Measurements from ENCODE around the gene RPL18. TPM values are rescaled to one million over a fixed set of nuclear protein-coding genes. Genes with fewer than 3 reads are reported as not detected.
A peak's percentile ranks its signal among the peaks of the same experiment; 100 is the strongest.
"Not testable (repeated sequence)": the region's sequence is repeated elsewhere in the genome, so short reads cannot be mapped to it uniquely, and the experiment has no call there.

RPL18 gene
- polyA plus RNA-seq, 1 donor: 1,725 TPM

DNA sequence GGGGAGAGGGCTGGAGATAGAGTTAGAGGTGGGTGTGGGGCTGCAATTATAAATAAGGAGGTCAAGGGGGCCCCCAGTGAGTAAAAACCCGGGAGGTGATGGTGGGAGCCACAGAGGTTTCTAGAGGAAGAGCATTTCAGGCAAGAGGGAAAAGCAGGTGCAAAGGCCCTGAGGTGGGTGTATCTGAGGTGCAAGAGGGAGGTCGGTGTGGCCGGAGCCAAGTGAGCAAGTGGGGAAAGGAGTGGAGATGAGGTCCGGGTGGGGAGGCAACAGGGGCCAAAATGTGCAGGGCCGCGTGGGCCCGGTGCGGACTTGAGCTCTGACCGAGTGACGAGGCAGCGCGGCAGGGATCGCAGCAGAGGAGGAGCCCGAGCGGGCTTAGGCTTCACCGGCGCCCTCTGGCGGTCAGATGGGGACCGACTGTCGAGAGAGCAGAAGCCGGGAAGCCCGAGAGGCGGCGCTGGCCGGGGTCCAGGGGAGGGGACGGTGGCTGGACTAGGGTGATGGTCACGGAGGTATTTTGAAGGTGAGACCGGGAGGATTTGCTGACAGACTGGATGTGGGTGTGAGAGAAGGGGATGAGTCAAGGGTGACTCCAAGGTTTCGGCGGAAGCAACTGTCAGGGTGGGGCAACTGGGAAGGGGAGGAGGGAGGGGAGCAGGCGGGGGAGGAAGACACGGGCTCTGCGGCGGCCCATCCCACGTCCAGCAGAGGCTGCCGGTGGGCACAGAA, 30.1 kb downstream of the RPL18 start:
- DNase-seq (ENCODE audit: low read depth): peak; percentile 39

DNA sequence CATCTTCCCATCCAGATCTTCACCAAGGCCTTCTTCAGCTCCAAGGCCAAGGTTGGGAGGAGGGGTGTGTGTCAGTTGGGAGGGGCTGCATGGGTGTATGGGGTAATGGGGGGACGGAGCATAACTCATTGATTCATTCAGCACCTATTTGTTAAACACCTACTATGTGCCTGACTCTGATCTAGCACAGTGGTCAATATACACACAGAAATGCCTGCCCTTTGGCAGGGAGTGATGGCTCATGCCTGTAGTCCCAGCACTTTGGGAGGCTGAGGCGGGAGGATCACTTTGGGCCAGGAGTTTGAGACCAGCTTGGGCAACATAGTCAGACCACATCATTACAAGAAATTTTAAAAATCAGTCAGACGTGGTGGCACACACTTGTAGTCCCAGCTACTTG, 31.6 kb downstream of the RPL18 start:
- DNase-seq (ENCODE audit: low read depth): no peak

DNA sequence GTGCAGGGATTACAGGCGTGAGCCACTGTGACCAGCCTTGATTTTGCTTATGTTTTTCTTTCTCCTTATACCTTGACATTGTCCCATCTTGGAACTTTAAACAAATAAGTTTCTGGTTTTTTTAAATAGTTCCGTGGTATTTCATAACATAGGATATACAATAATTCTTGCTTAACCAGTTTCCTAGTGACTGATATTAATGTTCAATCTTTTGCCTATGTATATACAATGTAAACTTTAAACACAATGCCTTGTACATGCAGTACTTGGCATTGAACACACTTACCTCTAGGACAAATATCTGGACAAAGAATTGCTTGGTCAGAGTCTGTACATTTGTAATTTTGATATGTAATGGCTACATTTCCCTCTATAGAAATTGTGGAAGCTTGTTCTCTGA, 36.8 kb downstream of the RPL18 start:
- DNase-seq (ENCODE audit: low read depth): no peak

DNA sequence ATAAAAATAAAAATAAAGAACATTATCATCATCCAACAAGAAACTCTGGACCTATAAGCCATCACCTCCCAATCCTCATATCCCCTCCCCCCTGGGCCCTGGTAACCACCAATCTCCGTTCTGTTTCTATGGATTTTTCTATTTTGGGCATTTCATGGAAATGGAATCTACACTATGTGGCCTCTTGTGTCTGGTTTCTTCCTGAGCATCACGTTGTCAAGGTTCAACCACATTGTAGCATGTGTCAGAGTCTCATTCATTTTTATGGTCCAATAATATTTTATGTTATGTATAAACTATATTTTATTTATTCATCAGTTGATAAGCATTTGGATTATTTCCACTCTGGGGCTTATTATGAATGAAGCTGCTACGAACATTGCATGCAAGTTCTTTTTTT, 40.1 kb downstream of the RPL18 start:
- no peak for DNase-seq (ENCODE audit: low read depth)

DNA sequence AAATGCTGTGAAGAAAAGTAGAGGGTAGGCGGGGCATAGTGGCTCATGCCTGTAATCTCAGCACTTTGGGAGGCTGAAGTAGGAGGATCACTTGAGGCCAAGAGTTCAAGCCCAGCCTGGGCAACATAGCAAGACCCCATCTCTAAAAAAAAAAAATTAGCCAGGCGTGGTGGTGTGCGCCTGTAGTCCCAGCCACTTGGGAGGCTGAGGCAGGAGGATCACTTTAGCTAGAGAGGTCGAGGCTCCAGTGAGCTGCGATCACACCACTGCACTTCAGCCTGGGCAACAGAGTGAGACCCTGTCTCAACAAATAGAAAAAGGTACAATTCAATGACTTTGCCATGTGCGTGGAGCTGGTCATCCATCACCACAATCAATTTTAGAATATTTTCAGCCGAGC, 41.1 kb downstream of the RPL18 start:
- DNase-seq (ENCODE audit: low read depth): not testable (repeated sequence)

DNA sequence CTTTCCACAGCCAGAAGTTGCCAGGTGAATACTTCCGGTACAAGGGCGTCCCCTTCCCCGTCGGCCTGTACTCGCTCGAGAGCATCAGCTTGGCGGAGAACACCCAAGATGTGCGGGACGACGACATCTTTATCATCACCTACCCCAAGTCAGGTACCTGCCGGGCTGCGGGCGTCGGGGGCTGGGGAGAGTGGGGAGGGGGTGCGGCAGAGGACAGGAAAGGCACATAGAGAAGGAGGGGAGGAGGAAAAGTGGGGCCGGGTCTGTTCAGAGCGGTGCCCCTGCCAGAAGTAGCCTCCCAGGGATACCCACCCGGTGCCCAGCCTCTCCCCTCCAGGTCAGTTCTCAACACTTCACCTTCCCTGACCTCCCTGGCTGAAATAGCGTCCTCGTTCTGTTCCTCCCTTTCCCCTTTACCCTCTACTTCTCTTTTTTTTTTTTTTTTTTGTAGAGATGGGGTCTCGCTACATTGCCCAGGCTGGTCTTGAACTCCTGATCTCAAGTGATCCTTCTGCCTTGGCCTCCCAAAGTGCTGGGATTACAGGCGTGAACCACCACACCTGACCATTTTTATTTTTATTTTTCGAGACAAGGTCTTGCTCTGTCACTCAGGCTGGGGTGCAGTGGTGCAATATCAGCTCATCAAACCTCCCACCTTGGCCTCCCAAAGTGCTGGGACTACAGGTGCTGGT, 42.9 kb downstream of the RPL18 start:
- DNase-seq (ENCODE audit: low read depth): no peak

DNA sequence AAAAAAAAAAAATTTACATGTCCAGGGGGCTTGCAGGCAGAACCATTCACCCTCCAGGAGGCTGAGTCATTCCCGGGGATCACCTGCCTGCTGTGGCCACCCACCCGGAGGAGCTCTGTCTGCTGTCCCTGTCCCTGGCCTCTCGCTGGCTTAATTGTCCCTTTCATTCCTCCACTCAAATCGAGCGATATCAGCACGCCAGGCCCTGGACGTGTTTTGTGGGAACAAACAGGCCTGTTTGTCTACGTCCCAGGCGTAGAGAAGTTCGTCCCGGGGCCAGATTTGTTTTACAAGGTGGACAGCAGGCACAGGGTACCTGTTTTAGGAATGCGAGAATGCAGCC, 45.8 kb downstream of the RPL18 start:
- DNase-seq (ENCODE audit: low read depth): no peak

DNA sequence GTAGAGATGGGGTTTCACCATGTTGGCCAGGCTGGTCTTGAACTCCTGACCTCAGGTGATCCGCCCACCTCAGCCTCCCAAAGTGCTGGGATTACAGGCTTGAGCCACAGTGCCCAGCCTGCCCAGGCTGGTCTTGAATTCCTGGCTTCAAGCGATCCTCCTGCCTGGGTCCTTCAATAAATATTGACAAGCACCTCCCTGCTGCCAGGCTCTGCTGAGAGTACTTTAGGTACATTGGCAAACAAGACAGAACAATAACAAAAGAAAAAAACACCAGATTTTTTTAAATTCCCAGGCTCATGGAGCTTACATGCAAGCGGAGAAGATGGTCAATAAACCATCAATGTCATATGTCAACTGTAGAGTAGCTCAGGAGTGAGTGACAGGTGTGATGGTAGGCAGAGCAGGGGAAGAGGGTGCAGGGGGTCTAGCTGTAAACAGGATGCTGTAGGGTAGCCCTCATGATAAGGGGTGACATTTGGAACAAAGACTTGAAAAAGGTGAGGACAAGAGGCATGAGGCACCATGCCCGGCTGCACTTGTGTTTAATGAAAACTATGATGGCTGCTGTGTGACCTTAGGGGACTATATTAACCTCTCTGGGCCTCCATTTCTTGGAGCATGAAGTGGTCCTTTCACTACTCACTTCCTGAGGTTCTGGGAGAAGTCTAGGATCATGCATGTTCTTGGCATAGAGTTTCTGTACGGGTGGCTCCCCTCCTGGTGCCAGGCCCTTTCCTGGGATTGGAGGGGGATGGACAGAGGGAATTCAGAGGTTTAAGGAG, 47.4 kb downstream of the RPL18 start:
- DNase-seq (ENCODE audit: low read depth): no peak

DNA sequence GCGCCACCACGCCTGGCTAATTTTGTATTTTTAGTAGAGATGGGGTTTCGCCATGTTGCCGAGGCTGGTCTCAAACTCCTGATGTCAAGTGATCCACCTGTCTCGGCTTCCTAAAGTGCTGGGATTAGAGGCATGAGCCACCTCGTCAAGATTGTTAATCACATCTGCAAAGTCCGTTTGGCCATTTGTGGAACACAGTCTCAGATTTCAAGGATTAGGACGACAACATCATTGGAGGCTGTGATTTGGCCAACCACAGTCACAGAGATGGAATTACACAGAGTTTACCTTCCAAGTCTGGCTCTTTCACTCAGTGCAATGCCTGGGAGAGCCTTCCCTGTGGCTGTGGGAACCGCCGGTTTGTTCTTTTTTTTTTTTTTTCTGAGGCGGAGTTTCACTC, 49.2 kb downstream of the RPL18 start:
- peak; percentile 25 for DNase-seq (ENCODE audit: low read depth)

DNA sequence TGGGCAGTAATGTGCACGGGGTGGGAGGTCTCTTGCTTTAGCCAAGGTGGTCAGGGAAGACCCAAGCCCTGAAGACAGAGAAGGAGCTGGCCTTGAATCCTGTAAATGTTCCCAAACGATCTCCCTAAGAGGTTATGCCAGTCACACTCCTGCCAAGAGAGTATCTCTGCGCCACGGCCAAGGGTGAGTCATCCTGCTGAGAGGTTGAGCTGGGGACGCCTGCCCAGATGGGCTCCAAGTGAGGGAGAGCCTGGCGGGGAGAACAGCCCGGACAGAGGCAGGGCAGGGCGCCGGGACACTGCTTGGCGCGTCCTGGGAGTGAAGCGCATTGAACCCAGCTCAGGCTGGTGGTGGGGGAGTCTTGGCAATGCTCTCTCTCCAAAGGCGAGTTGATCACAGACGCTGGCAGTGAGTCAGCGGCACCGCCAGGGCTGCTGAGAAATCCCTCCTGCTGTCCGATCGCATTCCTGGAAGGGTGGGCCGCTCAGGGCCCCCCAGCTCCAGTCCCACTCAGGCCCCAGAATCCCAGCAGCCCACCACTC, 50.6 kb downstream of the RPL18 start:
- no peak for DNase-seq (ENCODE audit: low read depth)

Other genes starting within 250 kb of the RPL18 start
- 109 TPM for gene KDELR1, start 227.6 kb downstream of the RPL18 start, polyA plus RNA-seq (ENCODE audit: insufficient read length)
- 1.4 TPM for gene GRIN2D, start 225.5 kb downstream of the RPL18 start, polyA plus RNA-seq (ENCODE audit: insufficient read length)
- gene GRWD1, start 173.2 kb downstream of the RPL18 start, polyA plus RNA-seq (ENCODE audit: insufficient read length): 23.2 TPM
- 0.81 TPM for gene KCNJ14, start 163.6 kb downstream of the RPL18 start, polyA plus RNA-seq (ENCODE audit: insufficient read length)
- gene CYTH2, start 149.8 kb downstream of the RPL18 start, polyA plus RNA-seq (ENCODE audit: insufficient read length): 45.7 TPM
- not detected for gene LMTK3, start 107.3 kb downstream of the RPL18 start, polyA plus RNA-seq (ENCODE audit: insufficient read length)
- 0.10 TPM for gene SULT2B1, start 67.0 kb downstream of the RPL18 start, polyA plus RNA-seq (ENCODE audit: insufficient read length)
- gene SPACA4, start 12.4 kb downstream of the RPL18 start, polyA plus RNA-seq (ENCODE audit: insufficient read length): not detected
- not detected for gene FAM83E, start 4.1 kb downstream of the RPL18 start, polyA plus RNA-seq (ENCODE audit: insufficient read length)
- gene SPHK2, start 328 bp upstream of the RPL18 start, polyA plus RNA-seq (ENCODE audit: insufficient read length): 9.0 TPM
- 5.2 TPM for gene DBP, start 18.2 kb upstream of the RPL18 start, polyA plus RNA-seq (ENCODE audit: insufficient read length)
- 7.6 TPM for gene CA11, start 27.0 kb upstream of the RPL18 start, polyA plus RNA-seq (ENCODE audit: insufficient read length)
- gene NTN5, start 53.8 kb upstream of the RPL18 start, polyA plus RNA-seq (ENCODE audit: insufficient read length): 2.9 TPM
- gene FUT2, start 76.8 kb upstream of the RPL18 start, polyA plus RNA-seq (ENCODE audit: insufficient read length): 0.83 TPM
- 146 TPM for gene MAMSTR, start 100.5 kb upstream of the RPL18 start, polyA plus RNA-seq (ENCODE audit: insufficient read length)
- 25.9 TPM for gene RASIP1, start 121.4 kb upstream of the RPL18 start, polyA plus RNA-seq (ENCODE audit: insufficient read length)
- gene IZUMO1, start 127.7 kb upstream of the RPL18 start, polyA plus RNA-seq (ENCODE audit: insufficient read length): 2.0 TPM
- 1.1 TPM for gene FUT1, start 133.5 kb upstream of the RPL18 start, polyA plus RNA-seq (ENCODE audit: insufficient read length)
- gene FGF21, start 136.3 kb upstream of the RPL18 start, polyA plus RNA-seq (ENCODE audit: insufficient read length): not detected
- 25.6 TPM for gene BCAT2, start 191.9 kb upstream of the RPL18 start, polyA plus RNA-seq (ENCODE audit: insufficient read length)
- gene HSD17B14, start 217.3 kb upstream of the RPL18 start, polyA plus RNA-seq (ENCODE audit: insufficient read length): 3.1 TPM
- 28.0 TPM for gene PLEKHA4, start 249.4 kb upstream of the RPL18 start, polyA plus RNA-seq (ENCODE audit: insufficient read length)